HepG2 (cell line): ENCODE results near the gene RPS28. TPM values are rescaled to one million over a fixed set of nuclear protein-coding genes. Genes with fewer than 3 reads are reported as not detected.

Source experiments
- FOXK1 ChIP-seq: sonication (generic); formaldehyde crosslinking; IDR thresholded peaks from 2 replicates; pipeline ENCODE4 v1.4.0; 2020; ENCODE audit warnings: low read depth, missing genetic modification reagents, borderline replicate concordance
- GATAD2A ChIP-seq: IDR thresholded peaks from 2 replicates; pipeline ENCODE4 v1.6.1; 2016
- GTF2F1 ChIP-seq: fragments of 150-350 bp; IDR thresholded peaks from 2 replicates; pipeline ENCODE4 v1.6.1; 2014; ENCODE audit warnings: low read length
- HDAC1 ChIP-seq: sonication (generic); formaldehyde crosslinking; IDR thresholded peaks from 2 replicates; pipeline ENCODE4 v1.5.1; 2020; ENCODE audit warnings: mild to moderate bottlenecking, missing genetic modification reagents
- HDAC2 ChIP-seq: sonication (generic); formaldehyde crosslinking; IDR thresholded peaks from 2 replicates; pipeline ENCODE4 v1.4.0; 2020; ENCODE audit warnings: missing genetic modification reagents
- HOXA3 ChIP-seq: sonication (generic); formaldehyde crosslinking; IDR thresholded peaks from 2 replicates; pipeline ENCODE4 v1.5.0; 2020; ENCODE audit warnings: missing genetic modification reagents
- KLF6 ChIP-seq: IDR thresholded peaks from 2 replicates; pipeline ENCODE4 v1.8.0; 2016; ENCODE audit warnings: missing biosample characterization, missing genetic modification reagents
- PHF20 ChIP-seq: sonication (generic); formaldehyde crosslinking; IDR thresholded peaks from 2 replicates; pipeline ENCODE4 v1.5.0; 2020; ENCODE audit warnings: mild to moderate bottlenecking, missing genetic modification reagents
- SALL1 ChIP-seq: sonication (generic); formaldehyde crosslinking; IDR thresholded peaks from 2 replicates; pipeline ENCODE4 v1.8.0; 2022; ENCODE audit warnings: mild to moderate bottlenecking, missing genetic modification reagents
- SATB2 ChIP-seq: sonication (generic); formaldehyde crosslinking; IDR thresholded peaks from 2 replicates; pipeline ENCODE4 v1.5.0; 2020; ENCODE audit warnings: missing genetic modification reagents
- SOX6 ChIP-seq, 2 experiments: fragments of 450-650 bp in 1 of 2; sonication (generic) in 1 of 2; formaldehyde crosslinking in 1 of 2; IDR thresholded peaks; 2 replicates each; pipeline versions ENCODE4 v1.4.0 to v1.6.1; 2017 to 2020; ENCODE audit warnings: antibody characterized with exemption in 1 of 2, mild to moderate bottlenecking in 1 of 2, missing genetic modification reagents in 1 of 2
- TBL1XR1 ChIP-seq: fragments of 150-350 bp; IDR thresholded peaks from 2 replicates; pipeline ENCODE4 v1.6.1; 2014; ENCODE audit warnings: borderline replicate concordance, low read length; ENCODE audit not compliant: partially characterized antibody
- ZMYM4 ChIP-seq: sonication (generic); formaldehyde crosslinking; IDR thresholded peaks from 2 replicates; pipeline ENCODE4 v1.8.1; 2023; ENCODE audit warnings: mild to moderate bottlenecking, missing genetic modification reagents
- ZNF7 ChIP-seq: IDR thresholded peaks from 2 replicates; pipeline ENCODE4 v1.6.1; 2016; ENCODE audit warnings: missing biosample characterization, missing genetic modification reagents
- ZNF878 ChIP-seq: sonication (generic); formaldehyde crosslinking; IDR thresholded peaks from 2 replicates; pipeline ENCODE4 v1.8.1; 2023; ENCODE audit warnings: mild to moderate bottlenecking, missing genetic modification reagents, moderate library complexity
- polyA plus RNA-seq, 8 experiments: library from polyadenylated mRNA; depleted of rRNA in 3 of 8; stranded (reverse) in 7 of 8; unstranded in 1 of 8; fragments of >200 nt; fragmentation: Illumina TruSeq in 4 of 8; extraction: Trizol in 4 of 8; gene quantifications; 2 replicates each; pipeline versions ENCODE4 v1.2.1 to v1.2.3, GENCODE V29; 2011 to 2016; ENCODE audit warnings: low read depth in 4 of 8, missing spikeins in 1 of 8, mixed read lengths in 1 of 8; ENCODE audit not compliant: insufficient read depth in 1 of 8
- total RNA-seq, 5 experiments: library from RNA; depleted of rRNA; stranded (reverse); fragments of >200 nt; fragmentation: Illumina TruSeq; extraction: Trizol; gene quantifications; 2 replicates each; pipeline ENCODE4 v1.2.3, GENCODE V29; 2016; ENCODE audit warnings: low read depth in 1 of 5
- TF ChIP-seq, protein P1 (sequence below): sonication (generic); formaldehyde crosslinking; IDR thresholded peaks from 2 replicates; pipeline ENCODE4 v1.4.0; 2020; ENCODE audit warnings: missing genetic modification reagents
- TF ChIP-seq, protein P2 (sequence below): sonication (generic); formaldehyde crosslinking; IDR thresholded peaks from 2 replicates; pipeline ENCODE4 v1.4.0; 2020; ENCODE audit warnings: missing genetic modification reagents
- TF ChIP-seq, protein P3 (sequence below): sonication (generic); formaldehyde crosslinking; IDR thresholded peaks from 2 replicates; pipeline ENCODE4 v1.5.1; 2020; ENCODE audit warnings: mild to moderate bottlenecking, missing genetic modification reagents, moderate library complexity
- TF ChIP-seq, protein P4 (sequence below): sonication (generic); formaldehyde crosslinking; IDR thresholded peaks from 2 replicates; pipeline ENCODE4 v1.8.0; 2022; ENCODE audit warnings: missing genetic modification reagents, mild to moderate bottlenecking, borderline replicate concordance

The RPS28 gene
- total and polyA plus RNA-seq, 2 of the 13 experiments (the other 11 are each of a cell fraction or from before 2014, with no cell fraction given): 281 to 545 TPM

DNA sequence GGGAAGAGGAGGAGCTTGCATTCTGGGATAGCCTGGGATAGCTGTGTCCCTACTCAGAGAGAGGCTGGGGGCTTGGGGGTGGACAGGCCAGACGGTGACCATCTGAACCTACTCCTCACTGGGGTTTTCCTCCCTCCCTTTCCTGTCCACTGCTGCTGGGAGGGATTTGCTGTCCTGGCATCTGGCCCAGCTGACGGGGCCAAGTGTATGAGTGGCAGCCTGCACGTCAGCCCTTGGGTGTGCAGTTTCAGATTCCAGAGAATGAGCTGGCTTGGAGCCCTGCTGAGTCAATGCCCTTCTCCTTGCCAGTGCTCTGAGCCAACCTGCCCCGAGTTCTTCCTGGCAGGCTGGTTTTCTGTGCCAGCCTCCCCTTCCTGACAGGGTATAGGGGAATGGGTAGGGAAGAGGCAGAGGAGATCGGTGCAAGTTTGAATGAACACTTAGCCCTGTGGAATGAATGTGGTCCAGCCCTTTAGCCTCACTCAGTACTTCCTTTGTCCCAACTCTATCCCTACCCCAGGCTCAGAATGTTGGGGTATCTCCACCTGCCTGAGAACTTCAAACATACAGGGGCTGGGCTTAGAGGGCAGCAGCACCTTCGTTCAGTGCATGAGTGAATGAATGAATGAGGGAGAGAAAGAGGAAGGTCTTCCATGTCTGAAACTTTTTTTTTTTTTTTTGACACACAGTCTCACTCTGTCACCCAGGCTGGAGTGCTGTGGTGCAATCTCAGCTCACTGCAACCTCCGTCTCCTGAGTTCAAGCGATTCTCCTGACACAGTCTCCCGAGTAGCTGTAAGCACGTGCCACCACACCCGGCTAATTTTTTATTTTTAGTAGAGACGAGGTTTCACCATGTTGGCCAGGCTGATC is 40.9 kb downstream of the RPS28 start (continued):
- TF ChIP-seq, protein P1, sequence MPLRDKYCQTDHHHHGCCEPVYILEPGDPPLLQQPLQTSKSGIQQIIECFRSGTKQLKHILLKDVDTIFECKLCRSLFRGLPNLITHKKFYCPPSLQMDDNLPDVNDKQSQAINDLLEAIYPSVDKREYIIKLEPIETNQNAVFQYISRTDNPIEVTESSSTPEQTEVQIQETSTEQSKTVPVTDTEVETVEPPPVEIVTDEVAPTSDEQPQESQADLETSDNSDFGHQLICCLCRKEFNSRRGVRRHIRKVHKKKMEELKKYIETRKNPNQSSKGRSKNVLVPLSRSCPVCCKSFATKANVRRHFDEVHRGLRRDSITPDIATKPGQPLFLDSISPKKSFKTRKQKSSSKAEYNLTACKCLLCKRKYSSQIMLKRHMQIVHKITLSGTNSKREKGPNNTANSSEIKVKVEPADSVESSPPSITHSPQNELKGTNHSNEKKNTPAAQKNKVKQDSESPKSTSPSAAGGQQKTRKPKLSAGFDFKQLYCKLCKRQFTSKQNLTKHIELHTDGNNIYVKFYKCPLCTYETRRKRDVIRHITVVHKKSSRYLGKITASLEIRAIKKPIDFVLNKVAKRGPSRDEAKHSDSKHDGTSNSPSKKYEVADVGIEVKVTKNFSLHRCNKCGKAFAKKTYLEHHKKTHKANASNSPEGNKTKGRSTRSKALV (CRISPR knock-in tag): peak; percentile 33; the same call in 1 of the 2 replicates
- TF ChIP-seq HDAC2: peak; percentile 61; the same call in 1 of the 2 replicates
- TF ChIP-seq SOX6 (IDR thresholded peaks at IDR 0.05): no peak
- peak; percentile 49 for TF ChIP-seq SOX6 (CRISPR knock-in tag; IDR thresholded peaks at IDR 0.05)
- TF ChIP-seq ZNF878 (CRISPR knock-in tag): no peak
- TF ChIP-seq ZMYM4: 0 out of 2 replicates have a peak, but pooled peaks have one; percentile 21
- TF ChIP-seq KLF6 (CRISPR knock-in tag): peak; percentile 56; the same call in 1 of the 2 replicates
- TF ChIP-seq, protein P2, sequence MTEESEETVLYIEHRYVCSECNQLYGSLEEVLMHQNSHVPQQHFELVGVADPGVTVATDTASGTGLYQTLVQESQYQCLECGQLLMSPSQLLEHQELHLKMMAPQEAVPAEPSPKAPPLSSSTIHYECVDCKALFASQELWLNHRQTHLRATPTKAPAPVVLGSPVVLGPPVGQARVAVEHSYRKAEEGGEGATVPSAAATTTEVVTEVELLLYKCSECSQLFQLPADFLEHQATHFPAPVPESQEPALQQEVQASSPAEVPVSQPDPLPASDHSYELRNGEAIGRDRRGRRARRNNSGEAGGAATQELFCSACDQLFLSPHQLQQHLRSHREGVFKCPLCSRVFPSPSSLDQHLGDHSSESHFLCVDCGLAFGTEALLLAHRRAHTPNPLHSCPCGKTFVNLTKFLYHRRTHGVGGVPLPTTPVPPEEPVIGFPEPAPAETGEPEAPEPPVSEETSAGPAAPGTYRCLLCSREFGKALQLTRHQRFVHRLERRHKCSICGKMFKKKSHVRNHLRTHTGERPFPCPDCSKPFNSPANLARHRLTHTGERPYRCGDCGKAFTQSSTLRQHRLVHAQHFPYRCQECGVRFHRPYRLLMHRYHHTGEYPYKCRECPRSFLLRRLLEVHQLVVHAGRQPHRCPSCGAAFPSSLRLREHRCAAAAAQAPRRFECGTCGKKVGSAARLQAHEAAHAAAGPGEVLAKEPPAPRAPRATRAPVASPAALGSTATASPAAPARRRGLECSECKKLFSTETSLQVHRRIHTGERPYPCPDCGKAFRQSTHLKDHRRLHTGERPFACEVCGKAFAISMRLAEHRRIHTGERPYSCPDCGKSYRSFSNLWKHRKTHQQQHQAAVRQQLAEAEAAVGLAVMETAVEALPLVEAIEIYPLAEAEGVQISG (CRISPR knock-in tag): peak; percentile 37
- TF ChIP-seq TBL1XR1: no peak
- peak; percentile 59; the same call in 1 of the 2 replicates for TF ChIP-seq HOXA3 (CRISPR knock-in tag)
- TF ChIP-seq GTF2F1: no peak
- no peak; the same call in 1 of the 2 replicates for TF ChIP-seq PHF20 (CRISPR knock-in tag)
- TF ChIP-seq, protein P3, sequence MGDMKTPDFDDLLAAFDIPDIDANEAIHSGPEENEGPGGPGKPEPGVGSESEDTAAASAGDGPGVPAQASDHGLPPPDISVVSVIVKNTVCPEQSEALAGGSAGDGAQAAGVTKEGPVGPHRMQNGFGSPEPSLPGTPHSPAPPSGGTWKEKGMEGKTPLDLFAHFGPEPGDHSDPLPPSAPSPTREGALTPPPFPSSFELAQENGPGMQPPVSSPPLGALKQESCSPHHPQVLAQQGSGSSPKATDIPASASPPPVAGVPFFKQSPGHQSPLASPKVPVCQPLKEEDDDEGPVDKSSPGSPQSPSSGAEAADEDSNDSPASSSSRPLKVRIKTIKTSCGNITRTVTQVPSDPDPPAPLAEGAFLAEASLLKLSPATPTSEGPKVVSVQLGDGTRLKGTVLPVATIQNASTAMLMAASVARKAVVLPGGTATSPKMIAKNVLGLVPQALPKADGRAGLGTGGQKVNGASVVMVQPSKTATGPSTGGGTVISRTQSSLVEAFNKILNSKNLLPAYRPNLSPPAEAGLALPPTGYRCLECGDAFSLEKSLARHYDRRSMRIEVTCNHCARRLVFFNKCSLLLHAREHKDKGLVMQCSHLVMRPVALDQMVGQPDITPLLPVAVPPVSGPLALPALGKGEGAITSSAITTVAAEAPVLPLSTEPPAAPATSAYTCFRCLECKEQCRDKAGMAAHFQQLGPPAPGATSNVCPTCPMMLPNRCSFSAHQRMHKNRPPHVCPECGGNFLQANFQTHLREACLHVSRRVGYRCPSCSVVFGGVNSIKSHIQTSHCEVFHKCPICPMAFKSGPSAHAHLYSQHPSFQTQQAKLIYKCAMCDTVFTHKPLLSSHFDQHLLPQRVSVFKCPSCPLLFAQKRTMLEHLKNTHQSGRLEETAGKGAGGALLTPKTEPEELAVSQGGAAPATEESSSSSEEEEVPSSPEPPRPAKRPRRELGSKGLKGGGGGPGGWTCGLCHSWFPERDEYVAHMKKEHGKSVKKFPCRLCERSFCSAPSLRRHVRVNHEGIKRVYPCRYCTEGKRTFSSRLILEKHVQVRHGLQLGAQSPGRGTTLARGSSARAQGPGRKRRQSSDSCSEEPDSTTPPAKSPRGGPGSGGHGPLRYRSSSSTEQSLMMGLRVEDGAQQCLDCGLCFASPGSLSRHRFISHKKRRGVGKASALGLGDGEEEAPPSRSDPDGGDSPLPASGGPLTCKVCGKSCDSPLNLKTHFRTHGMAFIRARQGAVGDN (CRISPR knock-in tag): peak; percentile 94
- TF ChIP-seq HDAC1 (CRISPR knock-in tag): peak; percentile 71
- TF ChIP-seq ZNF7 (CRISPR knock-in tag): no peak
- TF ChIP-seq SATB2 (CRISPR knock-in tag): no peak
- peak; percentile 79 for TF ChIP-seq SALL1
- TF ChIP-seq, protein P4, sequence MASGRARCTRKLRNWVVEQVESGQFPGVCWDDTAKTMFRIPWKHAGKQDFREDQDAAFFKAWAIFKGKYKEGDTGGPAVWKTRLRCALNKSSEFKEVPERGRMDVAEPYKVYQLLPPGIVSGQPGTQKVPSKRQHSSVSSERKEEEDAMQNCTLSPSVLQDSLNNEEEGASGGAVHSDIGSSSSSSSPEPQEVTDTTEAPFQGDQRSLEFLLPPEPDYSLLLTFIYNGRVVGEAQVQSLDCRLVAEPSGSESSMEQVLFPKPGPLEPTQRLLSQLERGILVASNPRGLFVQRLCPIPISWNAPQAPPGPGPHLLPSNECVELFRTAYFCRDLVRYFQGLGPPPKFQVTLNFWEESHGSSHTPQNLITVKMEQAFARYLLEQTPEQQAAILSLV (CRISPR knock-in tag): 0 out of 2 replicates have a peak, but pooled peaks have one; percentile 49
- peak; percentile 56; the same call in 1 of the 2 replicates for TF ChIP-seq GATAD2A (CRISPR knock-in tag)
- TF ChIP-seq FOXK1 (CRISPR knock-in tag): no peak
